Uterus (tissue), 2 donors: ENCODE measurements around the gene ARHGAP4.

Experiments used
- POLR2A ChIP-seq, 2 donors: fragments of 450-650 bp; IDR thresholded peaks; one replicate each; pipeline ENCODE4 v1.6.1; 2016; ENCODE audit warnings: antibody characterized with exemption in 2 of 2, mild to moderate bottlenecking in 1 of 2, moderate library complexity in 1 of 2
- TF ChIP-seq, protein P1 (sequence below), 4 experiments: fragments of 200-600 bp in 2 of 4; fragments of 450-650 bp in 2 of 4; sonication (generic) in 2 of 4; IDR thresholded peaks; one replicate each; pipeline ENCODE4 v1.5.1; 2016 to 2019; ENCODE audit warnings: antibody characterized with exemption in 4 of 4, mild to moderate bottlenecking in 2 of 4, moderate library complexity in 1 of 4

DNA sequence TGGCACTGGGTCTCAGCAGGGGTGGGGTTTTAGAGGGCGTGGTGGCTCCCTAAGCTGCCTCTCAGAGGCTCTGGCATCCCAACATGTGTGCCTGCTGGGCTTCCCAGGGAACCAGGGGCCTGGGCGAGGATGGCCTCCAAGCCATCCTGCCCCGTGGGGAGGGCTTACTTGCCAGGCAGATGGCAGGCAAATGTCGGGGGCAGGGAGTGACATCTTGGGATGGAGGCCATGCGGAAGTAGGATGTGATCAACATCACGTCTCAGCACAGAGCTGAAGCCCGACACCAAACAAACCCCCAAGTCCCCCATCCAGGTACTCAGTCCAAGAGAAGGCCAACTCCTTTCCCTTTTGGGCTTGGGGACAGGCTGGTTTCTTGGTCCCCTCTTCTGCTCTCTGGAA is 44.8 kb downstream of the ARHGAP4 start:
- TF ChIP-seq, protein P1, sequence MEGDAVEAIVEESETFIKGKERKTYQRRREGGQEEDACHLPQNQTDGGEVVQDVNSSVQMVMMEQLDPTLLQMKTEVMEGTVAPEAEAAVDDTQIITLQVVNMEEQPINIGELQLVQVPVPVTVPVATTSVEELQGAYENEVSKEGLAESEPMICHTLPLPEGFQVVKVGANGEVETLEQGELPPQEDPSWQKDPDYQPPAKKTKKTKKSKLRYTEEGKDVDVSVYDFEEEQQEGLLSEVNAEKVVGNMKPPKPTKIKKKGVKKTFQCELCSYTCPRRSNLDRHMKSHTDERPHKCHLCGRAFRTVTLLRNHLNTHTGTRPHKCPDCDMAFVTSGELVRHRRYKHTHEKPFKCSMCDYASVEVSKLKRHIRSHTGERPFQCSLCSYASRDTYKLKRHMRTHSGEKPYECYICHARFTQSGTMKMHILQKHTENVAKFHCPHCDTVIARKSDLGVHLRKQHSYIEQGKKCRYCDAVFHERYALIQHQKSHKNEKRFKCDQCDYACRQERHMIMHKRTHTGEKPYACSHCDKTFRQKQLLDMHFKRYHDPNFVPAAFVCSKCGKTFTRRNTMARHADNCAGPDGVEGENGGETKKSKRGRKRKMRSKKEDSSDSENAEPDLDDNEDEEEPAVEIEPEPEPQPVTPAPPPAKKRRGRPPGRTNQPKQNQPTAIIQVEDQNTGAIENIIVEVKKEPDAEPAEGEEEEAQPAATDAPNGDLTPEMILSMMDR (IDR thresholded peaks at IDR 0.05), result no peak
- TF ChIP-seq POLR2A (IDR thresholded peaks at IDR 0.05), result no peak
